Measurements from ENCODE around the gene RRP9. TPM values are rescaled to one million over a fixed set of nuclear protein-coding genes. Genes with fewer than 3 reads are reported as not detected.
"Not testable (repeated sequence)": the region's sequence is repeated elsewhere in the genome, so short reads cannot be mapped to it uniquely, and the experiment has no call there.

RRP9 gene
- total RNA-seq, 1 experiment from 2014 or later, result 29.7 TPM

- DNase-seq (ENCODE audit: extremely low read depth, low read depth), result no peak
Observed at GRCh38 chr3:51940648-51941462, 849 bp downstream of the RRP9 start.

GRCh38 chr3:51938780-51939425 is 2.8 kb downstream of the RRP9 start:
- DNase-seq (ENCODE audit: extremely low read depth, low read depth), result no peak

GRCh38 chr3:51937611-51938450 is 3.9 kb downstream of the RRP9 start:
- DNase-seq (ENCODE audit: extremely low read depth, low read depth), result no peak

- no peak for DNase-seq (ENCODE audit: extremely low read depth, low read depth)
Observed at GRCh38 chr3:51937014-51937413, 4.7 kb downstream of the RRP9 start.

- DNase-seq (ENCODE audit: extremely low read depth, low read depth), result no peak
Observed at GRCh38 chr3:51935886-51936755, 5.6 kb downstream of the RRP9 start.

- DNase-seq (ENCODE audit: extremely low read depth, low read depth), result no peak
Observed at GRCh38 chr3:51934991-51935885, 6.5 kb downstream of the RRP9 start.

GRCh38 chr3:51934139-51934850 is 7.4 kb downstream of the RRP9 start:
- DNase-seq (ENCODE audit: extremely low read depth, low read depth), result no peak

- DNase-seq (ENCODE audit: extremely low read depth, low read depth), result no peak
Observed at GRCh38 chr3:51933471-51934138, 8.1 kb downstream of the RRP9 start.

GRCh38 chr3:51932471-51933370 is 9.0 kb downstream of the RRP9 start:
- DNase-seq (ENCODE audit: extremely low read depth, low read depth), result no peak

- DNase-seq (ENCODE audit: extremely low read depth, low read depth), result no peak
Observed at GRCh38 chr3:51931756-51932155, 9.9 kb downstream of the RRP9 start.

GRCh38 chr3:51930439-51930838 is 11.3 kb downstream of the RRP9 start:
- no peak for DNase-seq (ENCODE audit: extremely low read depth, low read depth)

GRCh38 chr3:51929420-51930003 is 12.2 kb downstream of the RRP9 start:
- no peak for DNase-seq (ENCODE audit: extremely low read depth, low read depth)

GRCh38 chr3:51928981-51929380 is 12.7 kb downstream of the RRP9 start:
- DNase-seq (ENCODE audit: extremely low read depth, low read depth), result not testable (repeated sequence)

- DNase-seq (ENCODE audit: extremely low read depth, low read depth), result no peak
Observed at GRCh38 chr3:51928438-51928837, 13.3 kb downstream of the RRP9 start.

GRCh38 chr3:51927061-51927977 is 14.4 kb downstream of the RRP9 start:
- no peak for DNase-seq (ENCODE audit: extremely low read depth, low read depth)

All from NCI-H460 (cell line).